ENCODE measurements around the gene SLC2A3. TPM values are rescaled to one million over a fixed set of nuclear protein-coding genes. Genes with fewer than 3 reads are reported as not detected.
"Not testable (repeated sequence)": the region's sequence is repeated elsewhere in the genome, so short reads cannot be mapped to it uniquely, and the experiment has no call there.

Gene SLC2A3
- total RNA-seq, 1 donor from 2014 or later = 562 TPM

DNA sequence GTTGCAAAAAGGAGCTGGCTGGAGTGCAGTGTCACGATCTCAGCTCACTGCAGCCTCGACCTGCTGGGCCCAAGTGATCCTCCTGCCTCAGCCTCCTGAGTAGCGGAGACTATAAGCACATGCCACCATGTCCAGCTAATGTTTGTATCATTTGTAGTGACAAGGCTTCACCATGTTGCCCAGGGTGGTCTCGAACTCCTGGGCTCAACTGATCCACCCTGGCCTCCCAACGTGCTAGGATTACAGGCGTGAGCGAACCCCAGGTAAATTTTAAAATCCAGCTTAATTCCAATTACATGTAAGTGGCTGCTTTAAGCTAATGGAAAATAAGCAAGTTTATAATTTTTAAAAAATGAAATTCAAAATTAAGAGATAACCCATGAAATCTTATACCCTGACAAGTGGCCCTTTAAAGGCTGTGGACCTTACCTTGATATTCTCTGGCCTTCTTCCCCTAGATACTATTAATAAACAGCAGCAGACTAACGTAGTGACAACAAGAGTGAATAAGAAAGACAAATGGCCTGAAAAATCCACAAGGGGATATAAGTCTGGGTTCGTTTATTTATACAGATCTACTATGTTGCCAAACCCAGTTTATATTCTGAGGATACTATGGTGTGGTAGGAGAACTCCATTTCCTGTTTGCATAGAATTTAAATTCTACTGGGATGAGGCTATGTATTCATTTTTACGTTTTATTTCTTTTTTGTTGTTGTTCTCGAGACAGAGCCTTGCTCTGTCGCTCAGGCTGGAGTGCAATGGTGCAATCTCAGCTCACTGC, 25.6 kb upstream of the SLC2A3 start:
- TF ChIP-seq, protein P1, sequence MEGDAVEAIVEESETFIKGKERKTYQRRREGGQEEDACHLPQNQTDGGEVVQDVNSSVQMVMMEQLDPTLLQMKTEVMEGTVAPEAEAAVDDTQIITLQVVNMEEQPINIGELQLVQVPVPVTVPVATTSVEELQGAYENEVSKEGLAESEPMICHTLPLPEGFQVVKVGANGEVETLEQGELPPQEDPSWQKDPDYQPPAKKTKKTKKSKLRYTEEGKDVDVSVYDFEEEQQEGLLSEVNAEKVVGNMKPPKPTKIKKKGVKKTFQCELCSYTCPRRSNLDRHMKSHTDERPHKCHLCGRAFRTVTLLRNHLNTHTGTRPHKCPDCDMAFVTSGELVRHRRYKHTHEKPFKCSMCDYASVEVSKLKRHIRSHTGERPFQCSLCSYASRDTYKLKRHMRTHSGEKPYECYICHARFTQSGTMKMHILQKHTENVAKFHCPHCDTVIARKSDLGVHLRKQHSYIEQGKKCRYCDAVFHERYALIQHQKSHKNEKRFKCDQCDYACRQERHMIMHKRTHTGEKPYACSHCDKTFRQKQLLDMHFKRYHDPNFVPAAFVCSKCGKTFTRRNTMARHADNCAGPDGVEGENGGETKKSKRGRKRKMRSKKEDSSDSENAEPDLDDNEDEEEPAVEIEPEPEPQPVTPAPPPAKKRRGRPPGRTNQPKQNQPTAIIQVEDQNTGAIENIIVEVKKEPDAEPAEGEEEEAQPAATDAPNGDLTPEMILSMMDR (IDR thresholded peaks at IDR 0.05; ENCODE audit: unreplicated experiment) = no peak
- Mint-ChIP-seq H3K27me3 (ENCODE audit: unreplicated experiment) (peaks cover 5% of the 10 kb centered on the region), H3K36me3 (ENCODE audit: low read depth, unreplicated experiment) (no peaks in the 10 kb centered on the region), H3K27ac (ENCODE audit: unreplicated experiment) (peak overlapping the region; percentile 81), H3K9me3 (ENCODE audit: unreplicated experiment) (no peaks in the 10 kb centered on the region), H3K4me1 (ENCODE audit: unreplicated experiment) (peaks cover 41% of the 10 kb centered on the region), H3K4me3 (ENCODE audit: unreplicated experiment) (no peak overlapping the region)
- no peak for DNase-seq (ENCODE audit: low spot score)

DNA sequence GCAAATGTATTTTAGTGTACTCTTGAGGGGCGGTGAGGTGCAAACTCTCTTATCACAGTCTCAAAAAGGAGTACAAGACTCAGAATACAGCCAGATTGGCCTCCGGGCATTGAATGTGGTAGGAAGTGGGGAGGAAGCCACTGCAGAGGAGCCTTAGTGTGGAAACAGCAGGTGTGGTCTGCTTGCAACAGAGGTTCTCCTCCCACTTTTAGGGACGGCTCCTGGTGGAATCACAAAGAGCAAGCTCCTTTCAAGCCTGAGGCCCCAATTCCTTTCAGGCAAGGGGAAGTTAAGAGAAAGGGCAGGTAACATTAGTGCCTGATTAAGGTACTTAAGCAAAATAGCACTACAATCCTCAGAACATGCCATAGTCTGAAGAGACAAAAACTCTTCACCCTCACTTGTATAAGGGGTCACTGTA, 23.7 kb upstream of the SLC2A3 start:
- Mint-ChIP-seq H3K27ac (ENCODE audit: unreplicated experiment) (peak overlapping the region; percentile 90), H3K27me3 (ENCODE audit: unreplicated experiment) (peaks cover 5% of the 10 kb centered on the region), H3K9me3 (ENCODE audit: unreplicated experiment) (no peaks in the 10 kb centered on the region), H3K36me3 (ENCODE audit: low read depth, unreplicated experiment) (no peaks in the 10 kb centered on the region), H3K4me3 (ENCODE audit: unreplicated experiment) (peak overlapping the region; percentile 79), H3K4me1 (ENCODE audit: unreplicated experiment) (peaks cover 41% of the 10 kb centered on the region)
- TF ChIP-seq, protein P1 (IDR thresholded peaks at IDR 0.05; ENCODE audit: unreplicated experiment) = no peak
- peak; percentile 25 for DNase-seq (ENCODE audit: low spot score)

DNA sequence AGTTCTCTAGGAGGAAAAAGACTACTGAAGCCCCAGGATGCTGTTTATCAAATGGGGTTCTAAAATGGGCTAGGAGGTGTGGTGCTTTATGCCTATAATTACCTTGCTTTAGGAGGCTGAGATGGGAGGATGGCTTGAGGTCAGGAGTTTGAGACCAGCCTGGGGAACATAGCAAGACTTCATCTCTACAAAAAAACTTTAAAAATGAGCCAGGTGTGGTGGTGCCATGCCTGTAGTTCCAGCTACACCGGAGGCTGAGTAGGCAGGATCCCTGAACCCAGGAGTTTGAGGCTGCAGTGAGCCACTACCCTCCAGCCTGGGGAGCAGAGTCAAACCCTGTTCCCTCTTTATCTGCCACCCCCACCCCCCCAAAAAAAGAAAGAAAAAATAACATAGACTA, 23.3 kb upstream of the SLC2A3 start:
- TF ChIP-seq, protein P1 (IDR thresholded peaks at IDR 0.05; ENCODE audit: unreplicated experiment) = no peak
- H3K9me3 Mint-ChIP-seq (ENCODE audit: unreplicated experiment) = no peaks in the 10 kb centered on the region
- H3K27ac Mint-ChIP-seq (ENCODE audit: unreplicated experiment) = peak overlapping the region; percentile 90
- H3K27me3 Mint-ChIP-seq (ENCODE audit: unreplicated experiment) = peaks cover 5% of the 10 kb centered on the region
- DNase-seq (ENCODE audit: low spot score) = no peak
- peaks cover 41% of the 10 kb centered on the region for H3K4me1 Mint-ChIP-seq (ENCODE audit: unreplicated experiment)
- no peaks in the 10 kb centered on the region for H3K36me3 Mint-ChIP-seq (ENCODE audit: low read depth, unreplicated experiment)
- H3K4me3 Mint-ChIP-seq (ENCODE audit: unreplicated experiment) = peak overlapping the region; percentile 79

DNA sequence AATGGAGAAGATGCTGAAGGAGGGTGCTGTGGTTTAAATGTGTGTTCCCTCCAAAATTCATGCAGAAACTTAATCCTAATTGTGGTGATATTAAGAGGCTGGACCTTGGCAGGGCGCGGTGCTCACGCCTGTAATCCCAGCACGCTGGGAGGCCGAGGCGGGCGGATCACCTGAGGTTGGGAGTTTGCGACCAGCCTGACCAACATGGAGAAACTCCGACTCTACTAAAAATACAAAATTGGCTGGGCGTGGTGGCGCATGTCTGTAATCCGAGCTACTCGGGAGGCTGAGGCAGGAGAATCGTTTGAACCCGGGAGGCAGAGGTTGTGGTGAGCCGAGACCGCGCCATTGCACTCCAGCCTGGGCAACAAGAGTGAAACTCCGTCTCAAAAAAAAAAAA, 18.9 kb upstream of the SLC2A3 start:
- H3K36me3 Mint-ChIP-seq (ENCODE audit: low read depth, unreplicated experiment); H3K4me3 Mint-ChIP-seq (ENCODE audit: unreplicated experiment); H3K9me3 Mint-ChIP-seq (ENCODE audit: unreplicated experiment); DNase-seq (ENCODE audit: low spot score); H3K27ac Mint-ChIP-seq (ENCODE audit: unreplicated experiment); H3K27me3 Mint-ChIP-seq (ENCODE audit: unreplicated experiment): not testable (repeated sequence)
- H3K4me1 Mint-ChIP-seq (ENCODE audit: unreplicated experiment) = peaks cover 14% of the 10 kb centered on the region

DNA sequence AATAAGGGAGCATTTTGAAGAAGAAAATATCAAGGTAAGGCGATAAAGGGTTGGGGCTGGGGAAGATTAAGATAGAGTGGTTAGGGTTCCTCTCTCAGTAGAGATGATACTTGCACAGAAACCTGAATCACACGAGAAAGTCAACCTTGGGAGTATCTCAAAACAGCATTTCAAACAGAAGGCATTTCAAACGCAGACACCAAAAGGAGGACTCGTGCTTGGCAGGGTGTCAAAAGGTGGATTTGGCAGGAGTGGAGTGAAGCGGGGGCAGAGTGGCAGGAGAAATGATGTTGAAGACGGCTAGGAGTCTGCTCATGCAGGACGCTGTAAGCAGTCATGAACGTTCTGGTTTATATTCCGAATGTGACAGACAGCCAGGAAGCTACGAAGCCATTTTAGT, 18.4 kb upstream of the SLC2A3 start:
- not testable (repeated sequence) for H3K4me3 Mint-ChIP-seq (ENCODE audit: unreplicated experiment); H3K4me1 Mint-ChIP-seq (ENCODE audit: unreplicated experiment); H3K27me3 Mint-ChIP-seq (ENCODE audit: unreplicated experiment); H3K27ac Mint-ChIP-seq (ENCODE audit: unreplicated experiment); H3K9me3 Mint-ChIP-seq (ENCODE audit: unreplicated experiment); DNase-seq (ENCODE audit: low spot score); H3K36me3 Mint-ChIP-seq (ENCODE audit: low read depth, unreplicated experiment)

DNA sequence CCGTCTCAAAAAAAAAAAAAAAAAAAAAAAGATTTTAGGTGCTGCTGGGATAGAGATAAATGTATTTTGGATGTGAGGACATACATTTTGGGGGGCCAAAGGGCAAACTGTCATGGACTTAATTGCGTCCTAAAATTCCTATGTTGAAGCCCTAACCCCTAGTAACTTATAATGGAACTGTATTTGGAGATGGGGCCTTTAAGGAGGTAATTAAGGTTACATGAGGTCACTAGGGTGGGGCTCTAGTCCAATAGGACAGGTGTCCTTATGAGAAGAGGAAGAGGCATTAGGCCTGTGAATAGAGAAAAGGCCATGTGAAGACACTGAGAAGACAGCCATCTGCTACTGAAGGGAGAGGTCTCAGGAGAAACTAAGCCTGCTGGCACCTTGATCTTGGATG, 17.9 kb upstream of the SLC2A3 start:
- not testable (repeated sequence) for H3K36me3 Mint-ChIP-seq (ENCODE audit: low read depth, unreplicated experiment); H3K27me3 Mint-ChIP-seq (ENCODE audit: unreplicated experiment); H3K27ac Mint-ChIP-seq (ENCODE audit: unreplicated experiment); DNase-seq (ENCODE audit: low spot score); H3K4me3 Mint-ChIP-seq (ENCODE audit: unreplicated experiment); H3K9me3 Mint-ChIP-seq (ENCODE audit: unreplicated experiment); H3K4me1 Mint-ChIP-seq (ENCODE audit: unreplicated experiment)

Measured in endothelial cell (in vitro differentiated cells).